Neutrophil (primary cell): ENCODE data around the gene SEL1L.
A peak's percentile ranks its signal among the peaks of the same experiment; 100 is the strongest.

Experiments used
- H3K27ac ChIP-seq: fragments of 200-600 bp; sonication (generic); 2 replicates; pipeline ENCODE4 v1.5.1; 2016; ENCODE audit warnings: mild to moderate bottlenecking, moderate library complexity
- H3K27me3 ChIP-seq: fragments of 200-600 bp; sonication (generic); 2 replicates; pipeline ENCODE4 v1.6.0; 2016; ENCODE audit warnings: mild to moderate bottlenecking
- H3K36me3 ChIP-seq: fragments of 200-600 bp; sonication (generic); 2 replicates; pipeline ENCODE4 v1.5.1; 2017
- H3K4me1 ChIP-seq, 2 experiments: fragments of 200-600 bp in 1 of 2; sonication (generic) in 1 of 2; 1 replicate in 1 of 2; 2 replicates in 1 of 2; pipeline versions ENCODE4 v1.5.1 to v1.6.1; 2013 to 2016; ENCODE audit warnings: low read depth in 1 of 2, low read length in 1 of 2, mild to moderate bottlenecking in 1 of 2, moderate library complexity in 1 of 2; ENCODE audit not compliant: control insufficient read depth in 1 of 2, insufficient read depth in 1 of 2
- H3K4me3 ChIP-seq, 2 experiments: fragments of 200-600 bp in 1 of 2; sonication (generic) in 1 of 2; 1 replicate in 1 of 2; 2 replicates in 1 of 2; pipeline ENCODE4 v1.5.1; 2013 to 2016; ENCODE audit warnings: low read depth in 1 of 2, low read length in 1 of 2, mild to moderate bottlenecking in 1 of 2, moderate library complexity in 1 of 2
- H3K9me3 ChIP-seq: fragments of 200-600 bp; sonication (generic); 2 replicates; pipeline ENCODE4 v1.5.1; 2016
- CTCF ChIP-seq: fragments of 200-600 bp; sonication (generic); IDR thresholded peaks from 2 replicates; pipeline ENCODE4 v1.5.1; 2016; ENCODE audit warnings: antibody characterized with exemption

The SEL1L gene

GRCh38 chr14:81423504-81423903, 110.1 kb downstream of the SEL1L start:
- Histone ChIP-seq H3K4me1 (peaks cover 6 to 11% of the 10 kb centered on the region in 2 experiments), H3K9me3 (no peaks in the 10 kb centered on the region), H3K36me3 (no peaks in the 10 kb centered on the region), H3K4me3 (no peak overlapping the region), H3K27ac (peak overlapping the region; percentile 14), H3K27me3 (no peaks in the 10 kb centered on the region)
- TF ChIP-seq CTCF, result no peak
